IMR-90 (cell line): Measurements from ENCODE around the gene DCUN1D1.

Experiments used
- BHLHE40 ChIP-seq: fragments of 150-350 bp; IDR thresholded peaks from 2 replicates; pipeline ENCODE4 v1.6.1; 2016; ENCODE audit warnings: mild to moderate bottlenecking, low read depth, low read length
- CEBPB ChIP-seq: IDR thresholded peaks from 2 replicates; pipeline ENCODE4 v1.6.1; 2012; ENCODE audit warnings: low read depth, low read length, improper control_type of control experiment
- CTCF ChIP-seq: conservative IDR thresholded peaks from 2 replicates; pipeline ENCODE4 v1.5.1; 2012; ENCODE audit warnings: mild to moderate bottlenecking, low read depth, low read length, improper control_type of control experiment
- MAFK ChIP-seq: IDR thresholded peaks from 2 replicates; pipeline ENCODE4 v1.6.1; 2012; ENCODE audit warnings: low read depth, low read length, improper control_type of control experiment
- MAZ ChIP-seq: IDR thresholded peaks from 2 replicates; pipeline ENCODE4 v1.6.1; 2012; ENCODE audit warnings: low read depth, mild to moderate bottlenecking, low read length, improper control_type of control experiment, moderate library complexity, borderline replicate concordance
- MXI1 ChIP-seq: IDR thresholded peaks from 2 replicates; pipeline ENCODE4 v1.6.1; 2012; ENCODE audit warnings: low read depth, mild to moderate bottlenecking, low read length, moderate library complexity, borderline replicate concordance
- NFE2L2 ChIP-seq: fragments of 150-350 bp; IDR thresholded peaks from 2 replicates; pipeline ENCODE4 v1.6.1; 2016; ENCODE audit warnings: low read depth, mild to moderate bottlenecking, low read length
- POLR2A ChIP-seq: IDR thresholded peaks from 2 replicates; pipeline ENCODE4 v1.6.1; 2012; ENCODE audit warnings: mild to moderate bottlenecking, low read depth, low read length
- RAD21 ChIP-seq: IDR thresholded peaks from 2 replicates; pipeline ENCODE4 v1.6.1; 2012; ENCODE audit warnings: low read length, improper control_type of control experiment
- RCOR1 ChIP-seq: IDR thresholded peaks from 2 replicates; pipeline ENCODE4 v1.6.1; 2012; ENCODE audit warnings: mild to moderate bottlenecking, low read length, improper control_type of control experiment; ENCODE audit not compliant: insufficient replicate concordance
- RFX5 ChIP-seq: IDR thresholded peaks from 2 replicates; pipeline ENCODE4 v1.8.0; 2012; ENCODE audit warnings: low read depth, mild to moderate bottlenecking, low read length, moderate library complexity
- SMC3 ChIP-seq: fragments of 150-350 bp; IDR thresholded peaks from 2 replicates; pipeline ENCODE4 v1.6.1; 2016; ENCODE audit warnings: low read depth, mild to moderate bottlenecking, antibody characterized with exemption, low read length, moderate library complexity
- USF2 ChIP-seq: fragments of 150-350 bp; IDR thresholded peaks from 2 replicates; pipeline ENCODE4 v1.6.1; 2017; ENCODE audit warnings: mild to moderate bottlenecking, antibody characterized with exemption, low read length, low read depth

- no peak for TF ChIP-seq RCOR1
- TF ChIP-seq CEBPB, result no peak
- TF ChIP-seq POLR2A, result no peak
- no peak for TF ChIP-seq NFE2L2
- TF ChIP-seq CTCF, result no peak
- TF ChIP-seq BHLHE40, result no peak
- TF ChIP-seq MAFK, result no peak
- TF ChIP-seq SMC3, result no peak
- TF ChIP-seq MXI1, result no peak
- TF ChIP-seq MAZ, result no peak
- no peak for TF ChIP-seq RFX5
- no peak for TF ChIP-seq RAD21
- no peak for TF ChIP-seq USF2
Observed at GRCh38 chr3:182981038-182981380, 671 bp upstream of the DCUN1D1 start.
